Measurements from ENCODE around the gene MAPKAP1.

MAPKAP1 gene

GRCh38 chr9:125691869-125692268 is 15.1 kb downstream of the MAPKAP1 start:
- peaks cover 0 to 75% (median 22%) of the 10 kb centered on the region in 11 experiments; a peak in 14 of 22 replicates for H4K20me1 ChIP-seq
- H3K4me1 ChIP-seq: peaks cover 12 to 46% (median 17%) of the 10 kb centered on the region in 10 experiments; a peak in 17 of 20 replicates
- no peak for TF ChIP-seq Cebpa-rat (IDR thresholded peaks at IDR 0.05)
- peaks cover 0 to 4% (median 0%) of the 10 kb centered on the region in 11 experiments; a peak in 1 of 22 replicates for H3K9me3 ChIP-seq (replicated peaks in 1 of 11)
- peak overlapping the region in 2 of 11 experiments; percentile 55 to 56; a peak in 3 of 22 replicates for H3K4me2 ChIP-seq
- H3K36me3 ChIP-seq: peaks cover 0 to 26% (median 10%) of the 10 kb centered on the region in 11 experiments; a peak in 10 of 22 replicates
- H3K4me3 ChIP-seq: no peak overlapping the region
- H3K27me3 ChIP-seq: no peaks in the 10 kb centered on the region
- no peak overlapping the region for H3K9ac ChIP-seq
- no peak overlapping the region for H3K27ac ChIP-seq

- peaks cover 1 to 34% (median 6%) of the 10 kb centered on the region in 10 experiments; a peak in 15 of 20 replicates for H3K4me1 ChIP-seq
- peaks cover 0 to 75% (median 21%) of the 10 kb centered on the region in 11 experiments; a peak in 14 of 22 replicates for H4K20me1 ChIP-seq
- no peak; a peak in 1 of 22 replicates for TF ChIP-seq Cebpa-rat (IDR thresholded peaks at IDR 0.05)
- H3K27me3 ChIP-seq: no peaks in the 10 kb centered on the region
- H3K9me3 ChIP-seq (replicated peaks in 1 of 11): peaks cover 0 to 4% (median 0%) of the 10 kb centered on the region in 11 experiments; a peak in 1 of 22 replicates
- H3K4me3 ChIP-seq: no peak overlapping the region
- H3K36me3 ChIP-seq: peaks cover 4 to 37% (median 11%) of the 10 kb centered on the region in 11 experiments; a peak in 18 of 22 replicates
- H3K9ac ChIP-seq: no peak overlapping the region
- H3K27ac ChIP-seq: peak overlapping the region in 3 of 11 experiments; percentile 2 to 50 (median 33); a peak in 5 of 22 replicates
- H3K4me2 ChIP-seq: peak overlapping the region in 4 of 11 experiments; percentile 0 to 56 (median 29); a peak in 6 of 22 replicates
These were observed 16.3 kb downstream of the MAPKAP1 start for GRCh38 chr9:125690679-125691078.

GRCh38 chr9:125687163-125687863 is 19.7 kb downstream of the MAPKAP1 start:
- H3K4me3 ChIP-seq: no peak overlapping the region
- peaks cover 0 to 4% (median 0%) of the 10 kb centered on the region in 11 experiments; a peak in 1 of 22 replicates for H3K9me3 ChIP-seq (replicated peaks in 1 of 11)

GRCh38 chr9:125685167-125685566 is 21.8 kb downstream of the MAPKAP1 start:
- Histone ChIP-seq H3K27ac (no peak overlapping the region), H3K36me3 (peaks cover 19 to 44% (median 35%) of the 10 kb centered on the region in 11 experiments; a peak in 21 of 22 replicates), H4K20me1 (peaks cover 3 to 61% (median 30%) of the 10 kb centered on the region in 11 experiments; a peak in 14 of 22 replicates), H3K4me1 (peaks cover 0 to 10% (median 0%) of the 10 kb centered on the region in 10 experiments; a peak in 6 of 20 replicates), H3K27me3 (no peaks in the 10 kb centered on the region), H3K4me3 (no peak overlapping the region), H3K9ac (no peak overlapping the region), H3K9me3 (replicated peaks in 1 of 11) (peaks cover 0 to 4% (median 0%) of the 10 kb centered on the region in 11 experiments; a peak in 1 of 22 replicates), H3K4me2 (no peak overlapping the region)
- TF ChIP-seq Cebpa-rat (IDR thresholded peaks at IDR 0.05): no peak

More at GRCh38 chr9:125687163-125687863, 19.7 kb downstream of the MAPKAP1 start:
- H3K27ac ChIP-seq: no peak overlapping the region
- peaks cover 20 to 55% (median 36%) of the 10 kb centered on the region in 11 experiments; a peak in 21 of 22 replicates for H3K36me3 ChIP-seq
- TF ChIP-seq Cebpa-rat (IDR thresholded peaks at IDR 0.05): no peak
- peaks cover 0 to 63% (median 21%) of the 10 kb centered on the region in 11 experiments; a peak in 15 of 22 replicates for H4K20me1 ChIP-seq
- no peak overlapping the region for H3K9ac ChIP-seq
- H3K4me1 ChIP-seq: peaks cover 0 to 31% (median 3%) of the 10 kb centered on the region in 10 experiments; a peak in 8 of 20 replicates
- H3K27me3 ChIP-seq: no peaks in the 10 kb centered on the region
- no peak overlapping the region for H3K4me2 ChIP-seq

- H3K9me3 ChIP-seq (replicated peaks in 1 of 11): no peaks in the 10 kb centered on the region
- no peak overlapping the region for H3K4me2 ChIP-seq
- no peaks in the 10 kb centered on the region for H3K27me3 ChIP-seq
- TF ChIP-seq Cebpa-rat (IDR thresholded peaks at IDR 0.05): no peak
- no peak overlapping the region for H3K4me3 ChIP-seq
- H4K20me1 ChIP-seq: peaks cover 4 to 66% (median 27%) of the 10 kb centered on the region in 11 experiments; a peak in 14 of 22 replicates
- no peak overlapping the region for H3K27ac ChIP-seq
- H3K4me1 ChIP-seq: no peaks in the 10 kb centered on the region
- H3K9ac ChIP-seq: no peak overlapping the region
- H3K36me3 ChIP-seq: peaks cover 16 to 46% (median 32%) of the 10 kb centered on the region in 11 experiments; a peak in 19 of 22 replicates
These were observed 23.5 kb downstream of the MAPKAP1 start for GRCh38 chr9:125683486-125683885.

- no peak for TF ChIP-seq Cebpa-rat (IDR thresholded peaks at IDR 0.05)
- H3K4me2 ChIP-seq: no peak overlapping the region
- no peak overlapping the region for H3K27ac ChIP-seq
- no peaks in the 10 kb centered on the region for H3K9me3 ChIP-seq (replicated peaks in 1 of 11)
- no peaks in the 10 kb centered on the region for H3K27me3 ChIP-seq
- H4K20me1 ChIP-seq: peaks cover 4 to 62% (median 29%) of the 10 kb centered on the region in 11 experiments; a peak in 14 of 22 replicates
- H3K4me1 ChIP-seq: no peaks in the 10 kb centered on the region
- peaks cover 17 to 52% (median 29%) of the 10 kb centered on the region in 11 experiments; a peak in 20 of 22 replicates for H3K36me3 ChIP-seq
- H3K9ac ChIP-seq: no peak overlapping the region
- no peak overlapping the region for H3K4me3 ChIP-seq
These were observed 24.7 kb downstream of the MAPKAP1 start for GRCh38 chr9:125682340-125682739.

GRCh38 chr9:125681657-125682056 is 25.4 kb downstream of the MAPKAP1 start:
- Histone ChIP-seq H3K27me3 (no peaks in the 10 kb centered on the region), H3K4me3 (no peak overlapping the region), H3K4me2 (no peak overlapping the region), H3K27ac (no peak overlapping the region), H3K36me3 (peaks cover 21 to 58% (median 33%) of the 10 kb centered on the region in 11 experiments; a peak in 20 of 22 replicates), H3K9ac (no peak overlapping the region), H3K4me1 (no peaks in the 10 kb centered on the region), H3K9me3 (replicated peaks in 1 of 11) (no peaks in the 10 kb centered on the region), H4K20me1 (peaks cover 4 to 63% (median 35%) of the 10 kb centered on the region in 11 experiments; a peak in 14 of 22 replicates)
- no peak for TF ChIP-seq Cebpa-rat (IDR thresholded peaks at IDR 0.05)

- no peak for TF ChIP-seq Cebpa-rat (IDR thresholded peaks at IDR 0.05)
- Histone ChIP-seq H3K9ac (no peak overlapping the region), H3K9me3 (replicated peaks in 1 of 11) (no peaks in the 10 kb centered on the region), H3K27ac (no peak overlapping the region), H3K36me3 (peaks cover 21 to 54% (median 29%) of the 10 kb centered on the region in 11 experiments; a peak in 20 of 22 replicates), H3K4me3 (no peak overlapping the region), H3K4me2 (no peak overlapping the region), H3K4me1 (no peaks in the 10 kb centered on the region), H4K20me1 (peaks cover 4 to 66% (median 38%) of the 10 kb centered on the region in 11 experiments; a peak in 15 of 22 replicates), H3K27me3 (no peaks in the 10 kb centered on the region)
These were observed 25.9 kb downstream of the MAPKAP1 start for GRCh38 chr9:125681086-125681622.

- Histone ChIP-seq H3K27me3 (no peaks in the 10 kb centered on the region), H3K4me2 (no peak overlapping the region), H3K9ac (no peak overlapping the region), H3K36me3 (peaks cover 14 to 47% (median 24%) of the 10 kb centered on the region in 11 experiments; a peak in 20 of 22 replicates), H3K9me3 (replicated peaks in 1 of 11) (no peaks in the 10 kb centered on the region), H3K27ac (no peak overlapping the region), H3K4me1 (no peaks in the 10 kb centered on the region), H3K4me3 (no peak overlapping the region), H4K20me1 (peaks cover 4 to 66% (median 33%) of the 10 kb centered on the region in 11 experiments; a peak in 15 of 22 replicates)
- no peak for TF ChIP-seq Cebpa-rat (IDR thresholded peaks at IDR 0.05)
These were observed 26.6 kb downstream of the MAPKAP1 start for GRCh38 chr9:125680445-125680844.
